Measurements from ENCODE around the gene KLHL36. TPM values are rescaled to one million over a fixed set of nuclear protein-coding genes. Genes with fewer than 3 reads are reported as not detected.
"Not testable (repeated sequence)": the region's sequence is repeated elsewhere in the genome, so short reads cannot be mapped to it uniquely, and the experiment has no call there.

The KLHL36 gene
- total RNA-seq, 1 experiment from 2014 or later = 46.0 TPM

DNA sequence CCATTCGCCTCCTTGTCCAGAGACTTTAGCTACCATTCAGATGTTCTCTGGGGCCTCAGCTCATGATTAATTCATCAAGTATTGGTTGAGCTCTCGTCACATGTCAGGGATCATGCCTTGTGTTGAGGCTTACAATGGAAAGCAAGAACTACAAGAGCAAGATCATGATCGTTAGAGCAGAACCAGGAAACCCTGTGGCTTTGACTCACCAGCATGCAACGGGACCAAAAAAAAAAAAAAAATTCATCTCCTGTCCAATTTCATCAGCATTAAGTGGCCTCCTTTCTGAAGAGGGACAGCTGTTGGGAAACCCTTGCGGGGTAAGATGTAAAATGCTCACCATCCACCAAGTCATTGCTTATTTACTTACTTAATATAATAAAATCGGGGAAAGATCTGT, 39.4 kb downstream of the KLHL36 start:
- ChIA-PET CTCF (interaction anchor here (0.7 kb wide), 1 partner anchor 61 kb away, joined by 7 read pairs; no protein-coding TSS in a partner anchor), POLR2A (interaction anchor here (0.5 kb wide), 1 partner anchor 33 kb away, joined by 7 read pairs; no protein-coding TSS in a partner anchor)
- no TSS peak for BruUV-seq (replicated peaks)
- H3K36me3 ChIP-seq (ENCODE audit: control insufficient read depth, insufficient read depth, low read length) = no peaks in the 10 kb centered on the region
- no peak for ATAC-seq
- in situ Hi-C loops (cut with HindIII; ENCODE audit: low pct_unique_long_range_greater_than_20kb, low sequenced_read_pairs) (no loop called here), intact Hi-C loops (cut with micrococcal nuclease; ENCODE audit: unreplicated experiment) (no loop called here)
- no peaks in the 10 kb centered on the region for H3K27me3 ChIP-seq (ENCODE audit: control insufficient read depth, insufficient read depth, low read length)
- no peak for DNase-seq (ENCODE audit: low read depth, low spot score)
- TF ChIP-seq, protein P1, sequence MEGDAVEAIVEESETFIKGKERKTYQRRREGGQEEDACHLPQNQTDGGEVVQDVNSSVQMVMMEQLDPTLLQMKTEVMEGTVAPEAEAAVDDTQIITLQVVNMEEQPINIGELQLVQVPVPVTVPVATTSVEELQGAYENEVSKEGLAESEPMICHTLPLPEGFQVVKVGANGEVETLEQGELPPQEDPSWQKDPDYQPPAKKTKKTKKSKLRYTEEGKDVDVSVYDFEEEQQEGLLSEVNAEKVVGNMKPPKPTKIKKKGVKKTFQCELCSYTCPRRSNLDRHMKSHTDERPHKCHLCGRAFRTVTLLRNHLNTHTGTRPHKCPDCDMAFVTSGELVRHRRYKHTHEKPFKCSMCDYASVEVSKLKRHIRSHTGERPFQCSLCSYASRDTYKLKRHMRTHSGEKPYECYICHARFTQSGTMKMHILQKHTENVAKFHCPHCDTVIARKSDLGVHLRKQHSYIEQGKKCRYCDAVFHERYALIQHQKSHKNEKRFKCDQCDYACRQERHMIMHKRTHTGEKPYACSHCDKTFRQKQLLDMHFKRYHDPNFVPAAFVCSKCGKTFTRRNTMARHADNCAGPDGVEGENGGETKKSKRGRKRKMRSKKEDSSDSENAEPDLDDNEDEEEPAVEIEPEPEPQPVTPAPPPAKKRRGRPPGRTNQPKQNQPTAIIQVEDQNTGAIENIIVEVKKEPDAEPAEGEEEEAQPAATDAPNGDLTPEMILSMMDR (IDR thresholded peaks at IDR 0.05) = no peak
- no peak for TF ChIP-seq TCF7L2 (IDR thresholded peaks at IDR 0.05; ENCODE audit: low read depth, low read length)
- TF ChIP-seq, protein P2, sequence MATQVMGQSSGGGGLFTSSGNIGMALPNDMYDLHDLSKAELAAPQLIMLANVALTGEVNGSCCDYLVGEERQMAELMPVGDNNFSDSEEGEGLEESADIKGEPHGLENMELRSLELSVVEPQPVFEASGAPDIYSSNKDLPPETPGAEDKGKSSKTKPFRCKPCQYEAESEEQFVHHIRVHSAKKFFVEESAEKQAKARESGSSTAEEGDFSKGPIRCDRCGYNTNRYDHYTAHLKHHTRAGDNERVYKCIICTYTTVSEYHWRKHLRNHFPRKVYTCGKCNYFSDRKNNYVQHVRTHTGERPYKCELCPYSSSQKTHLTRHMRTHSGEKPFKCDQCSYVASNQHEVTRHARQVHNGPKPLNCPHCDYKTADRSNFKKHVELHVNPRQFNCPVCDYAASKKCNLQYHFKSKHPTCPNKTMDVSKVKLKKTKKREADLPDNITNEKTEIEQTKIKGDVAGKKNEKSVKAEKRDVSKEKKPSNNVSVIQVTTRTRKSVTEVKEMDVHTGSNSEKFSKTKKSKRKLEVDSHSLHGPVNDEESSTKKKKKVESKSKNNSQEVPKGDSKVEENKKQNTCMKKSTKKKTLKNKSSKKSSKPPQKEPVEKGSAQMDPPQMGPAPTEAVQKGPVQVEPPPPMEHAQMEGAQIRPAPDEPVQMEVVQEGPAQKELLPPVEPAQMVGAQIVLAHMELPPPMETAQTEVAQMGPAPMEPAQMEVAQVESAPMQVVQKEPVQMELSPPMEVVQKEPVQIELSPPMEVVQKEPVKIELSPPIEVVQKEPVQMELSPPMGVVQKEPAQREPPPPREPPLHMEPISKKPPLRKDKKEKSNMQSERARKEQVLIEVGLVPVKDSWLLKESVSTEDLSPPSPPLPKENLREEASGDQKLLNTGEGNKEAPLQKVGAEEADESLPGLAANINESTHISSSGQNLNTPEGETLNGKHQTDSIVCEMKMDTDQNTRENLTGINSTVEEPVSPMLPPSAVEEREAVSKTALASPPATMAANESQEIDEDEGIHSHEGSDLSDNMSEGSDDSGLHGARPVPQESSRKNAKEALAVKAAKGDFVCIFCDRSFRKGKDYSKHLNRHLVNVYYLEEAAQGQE (IDR thresholded peaks at IDR 0.05; ENCODE audit: insufficient read depth in 1 of 2, low read depth in 2 of 2, low read length in 1 of 2) = no peak
- H3K9me3 ChIP-seq (ENCODE audit: control insufficient read depth, insufficient read depth, low read depth, low read length) = no peaks in the 10 kb centered on the region
- H3K4me1 ChIP-seq (ENCODE audit: control insufficient read depth, insufficient read depth, low read length) = no peaks in the 10 kb centered on the region
- no peak overlapping the region for H3K27ac ChIP-seq (ENCODE audit: low read length)
- H3K4me3 ChIP-seq (ENCODE audit: low read depth in 2 of 2, low read length in 2 of 2) = no peak overlapping the region

DNA sequence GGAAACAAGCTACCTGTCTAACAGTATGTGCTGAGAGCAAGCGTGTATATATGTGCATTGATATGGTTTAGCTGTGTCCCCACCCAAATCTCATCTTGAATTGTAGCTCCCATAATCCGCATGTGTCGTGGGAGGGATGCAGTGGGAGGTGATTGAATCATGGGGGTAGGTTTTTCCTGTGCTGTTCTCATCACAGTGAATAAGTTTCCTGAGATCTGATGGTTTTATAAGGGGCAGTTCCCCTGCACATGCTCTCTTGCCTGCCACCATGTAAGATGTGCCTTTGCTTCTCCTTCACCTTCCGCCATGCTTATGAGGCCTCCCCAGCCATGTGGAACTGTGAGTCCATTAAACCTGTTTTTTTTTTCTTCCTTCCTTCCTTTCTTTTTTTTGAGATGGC, 39.9 kb downstream of the KLHL36 start:
- CTCF ChIA-PET = interaction anchor here (0.7 kb wide), 1 partner anchor 61 kb away, joined by 7 read pairs; no protein-coding TSS in a partner anchor
- in situ Hi-C loops (cut with HindIII; ENCODE audit: low pct_unique_long_range_greater_than_20kb, low sequenced_read_pairs); H3K9me3 ChIP-seq (ENCODE audit: control insufficient read depth, insufficient read depth, low read depth, low read length); BruUV-seq (replicated peaks); intact Hi-C loops (cut with micrococcal nuclease; ENCODE audit: unreplicated experiment); H3K27ac ChIP-seq (ENCODE audit: low read length); DNase-seq (ENCODE audit: low read depth, low spot score); H3K4me1 ChIP-seq (ENCODE audit: control insufficient read depth, insufficient read depth, low read length); H3K36me3 ChIP-seq (ENCODE audit: control insufficient read depth, insufficient read depth, low read length); H3K4me3 ChIP-seq (ENCODE audit: low read depth in 2 of 2, low read length in 2 of 2); H3K27me3 ChIP-seq (ENCODE audit: control insufficient read depth, insufficient read depth, low read length); ATAC-seq: not testable (repeated sequence)
- POLR2A ChIA-PET = interaction anchor here (0.5 kb wide), 1 partner anchor 32 kb away, joined by 7 read pairs; no protein-coding TSS in a partner anchor

DNA sequence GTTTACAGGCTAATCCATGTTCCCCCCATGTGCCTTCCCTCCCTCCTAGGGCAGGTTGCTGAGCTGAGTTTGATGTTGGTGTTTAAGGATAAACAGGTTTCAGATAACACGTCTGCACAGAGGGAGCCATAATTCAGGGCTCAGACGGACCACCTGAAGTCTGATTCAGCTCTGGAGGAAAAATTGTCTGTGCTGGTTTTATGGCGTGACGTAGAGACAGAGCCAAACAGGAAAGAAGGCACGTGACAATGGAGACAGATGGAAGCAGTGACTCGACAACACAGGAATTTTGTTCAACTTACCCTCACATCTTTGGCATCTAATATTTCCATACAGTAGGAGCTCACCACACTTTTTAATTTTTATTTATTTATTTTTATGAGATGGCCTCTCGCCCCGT, 40.8 kb downstream of the KLHL36 start:
- BruUV-seq (replicated peaks) = no TSS peak
- DNase-seq (ENCODE audit: low read depth, low spot score) (no peak), ATAC-seq (no peak)
- Histone ChIP-seq H3K27me3 (ENCODE audit: control insufficient read depth, insufficient read depth, low read length) (no peaks in the 10 kb centered on the region), H3K9me3 (ENCODE audit: control insufficient read depth, insufficient read depth, low read depth, low read length) (no peaks in the 10 kb centered on the region), H3K4me3 (ENCODE audit: low read depth in 2 of 2, low read length in 2 of 2) (no peak overlapping the region), H3K36me3 (ENCODE audit: control insufficient read depth, insufficient read depth, low read length) (no peaks in the 10 kb centered on the region), H3K4me1 (ENCODE audit: control insufficient read depth, insufficient read depth, low read length) (no peaks in the 10 kb centered on the region), H3K27ac (ENCODE audit: low read length) (no peak overlapping the region)
- intact Hi-C loops (cut with micrococcal nuclease; ENCODE audit: unreplicated experiment) (no loop called here), in situ Hi-C loops (cut with HindIII; ENCODE audit: low pct_unique_long_range_greater_than_20kb, low sequenced_read_pairs) (no loop called here)
- ChIA-PET POLR2A (no interaction called here), CTCF (no interaction called here)
- TF ChIP-seq, protein P2 (IDR thresholded peaks at IDR 0.05; ENCODE audit: insufficient read depth in 1 of 2, low read depth in 2 of 2, low read length in 1 of 2) = no peak
- TF ChIP-seq, protein P1 (IDR thresholded peaks at IDR 0.05) = no peak
- TF ChIP-seq SIN3A (IDR thresholded peaks at IDR 0.05; ENCODE audit: borderline replicate concordance, insufficient read depth, low read depth, low read length) (no peak), TCF7L2 (IDR thresholded peaks at IDR 0.05; ENCODE audit: low read depth, low read length) (no peak), POLR2AphosphoS5 (IDR thresholded peaks at IDR 0.05; ENCODE audit: low read depth, low read length) (no peak)
